ENCODE measurements around the gene ZNF618. TPM values are rescaled to one million over a fixed set of nuclear protein-coding genes. Genes with fewer than 3 reads are reported as not detected.

Gene ZNF618
- total RNA-seq, 2 donors from 2014 or later, result 3.1 to 3.3 TPM

GRCh38 chr9:114000671-114001409, 124.7 kb downstream of the ZNF618 start:
- intact Hi-C loops (cut with DNase I), result no loop called here

GRCh38 chr9:114001410-114001685, 125.2 kb downstream of the ZNF618 start:
- no peak for DNase-seq
- H3K9me3 ChIP-seq, result no peaks in the 10 kb centered on the region
- H3K27ac ChIP-seq, result no peak overlapping the region
- H3K9ac ChIP-seq (ENCODE audit: low read depth in 2 of 2, low read length in 2 of 2), result no peak overlapping the region
- H3K4me3 ChIP-seq, result no peak overlapping the region
- no peaks in the 10 kb centered on the region for H3K4me1 ChIP-seq
- H3K36me3 ChIP-seq, result no peaks in the 10 kb centered on the region
- intact Hi-C loops (cut with DNase I), result no loop called here
- no peaks in the 10 kb centered on the region for H3K27me3 ChIP-seq
- no peak for TF ChIP-seq CTCF (IDR thresholded peaks at IDR 0.05)

More at GRCh38 chr9:114000671-114001409, 124.7 kb downstream of the ZNF618 start:
- DNase-seq, result peak; percentile 13
- Histone ChIP-seq H3K27ac (no peak overlapping the region), H3K4me3 (no peak overlapping the region), H3K4me1 (no peaks in the 10 kb centered on the region), H3K9ac (ENCODE audit: low read depth in 2 of 2, low read length in 2 of 2) (no peak overlapping the region), H3K9me3 (no peaks in the 10 kb centered on the region), H3K36me3 (no peaks in the 10 kb centered on the region), H3K27me3 (no peaks in the 10 kb centered on the region)
- TF ChIP-seq CTCF (IDR thresholded peaks at IDR 0.05), result no peak

GRCh38 chr9:114001794-114002261, 125.7 kb downstream of the ZNF618 start:
- intact Hi-C loops (cut with DNase I), result no loop called here
- no peak for TF ChIP-seq CTCF (IDR thresholded peaks at IDR 0.05)
- H3K4me3 ChIP-seq, result no peak overlapping the region
- no peaks in the 10 kb centered on the region for H3K36me3 ChIP-seq
- no peaks in the 10 kb centered on the region for H3K27me3 ChIP-seq
- H3K27ac ChIP-seq, result no peak overlapping the region
- no peaks in the 10 kb centered on the region for H3K4me1 ChIP-seq
- H3K9me3 ChIP-seq, result no peaks in the 10 kb centered on the region
- peak; percentile 12 for DNase-seq
- no peak overlapping the region for H3K9ac ChIP-seq (ENCODE audit: low read depth in 2 of 2, low read length in 2 of 2)

- Histone ChIP-seq H3K9me3 (no peaks in the 10 kb centered on the region), H3K4me3 (no peak overlapping the region), H3K4me1 (no peaks in the 10 kb centered on the region), H3K27ac (no peak overlapping the region), H3K27me3 (no peaks in the 10 kb centered on the region), H3K9ac (ENCODE audit: low read depth in 2 of 2, low read length in 2 of 2) (no peak overlapping the region), H3K36me3 (no peaks in the 10 kb centered on the region)
- DNase-seq, result peak; percentile 12
- TF ChIP-seq CTCF (IDR thresholded peaks at IDR 0.05), result no peak
- intact Hi-C loops (cut with DNase I), result no loop called here
Measured at GRCh38 chr9:114002271-114002985, 126.3 kb downstream of the ZNF618 start.

GRCh38 chr9:114002986-114003350, 126.9 kb downstream of the ZNF618 start:
- no peaks in the 10 kb centered on the region for H3K4me1 ChIP-seq
- intact Hi-C loops (cut with DNase I), result no loop called here
- DNase-seq, result peak; percentile 11
- H3K27ac ChIP-seq, result no peak overlapping the region
- TF ChIP-seq CTCF (IDR thresholded peaks at IDR 0.05), result no peak
- H3K4me3 ChIP-seq, result no peak overlapping the region
- no peaks in the 10 kb centered on the region for H3K36me3 ChIP-seq
- no peak overlapping the region for H3K9ac ChIP-seq (ENCODE audit: low read depth in 2 of 2, low read length in 2 of 2)
- H3K9me3 ChIP-seq, result no peaks in the 10 kb centered on the region
- H3K27me3 ChIP-seq, result no peaks in the 10 kb centered on the region
